SK-N-SH treated with all-trans-retinoic acid at 6 μM for 48 hours (cell line): ENCODE measurements around the gene TMEM169.

Source experiments
- ARNTL ChIP-seq: fragments of 450-650 bp; formaldehyde crosslinking; IDR thresholded peaks from 2 replicates; pipeline ENCODE4 v1.5.0; 2020; ENCODE audit warnings: low read depth, mild to moderate bottlenecking, moderate library complexity, borderline replicate concordance
- ISL1 ChIP-seq: fragments of 250-450 bp; sonication (Bioruptor Pico); IDR thresholded peaks from 2 replicates; pipeline ENCODE4 v2.1.2; 2022; ENCODE audit warnings: mild to moderate bottlenecking, moderate library complexity
- TF ChIP-seq, protein P1 (sequence below): fragments of 250-450 bp; sonication (Bioruptor Pico); IDR thresholded peaks from 2 replicates; pipeline ENCODE4 v1.8.0; 2020; ENCODE audit warnings: mild to moderate bottlenecking, moderate library complexity, borderline replicate concordance

DNA sequence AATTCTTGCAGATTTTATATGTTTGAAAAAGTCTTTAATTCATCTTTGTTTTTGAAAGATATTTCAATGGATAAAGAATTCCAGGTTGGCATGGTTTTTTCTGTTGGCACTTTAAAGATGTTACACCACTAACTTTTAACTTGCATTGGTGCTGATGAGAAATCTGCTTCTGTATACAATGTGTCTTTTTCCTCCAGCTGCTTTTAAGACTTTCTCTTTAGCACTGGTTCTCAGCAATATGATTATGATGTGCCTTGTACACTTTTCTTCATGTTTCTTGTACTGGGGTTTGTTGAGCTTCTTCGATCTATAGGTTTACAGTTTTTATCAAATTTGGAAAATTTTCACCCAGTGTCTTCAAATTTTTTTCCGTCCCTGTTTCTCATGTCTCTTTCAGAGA is 29.3 kb upstream of the TMEM169 start:
- TF ChIP-seq, protein P1, sequence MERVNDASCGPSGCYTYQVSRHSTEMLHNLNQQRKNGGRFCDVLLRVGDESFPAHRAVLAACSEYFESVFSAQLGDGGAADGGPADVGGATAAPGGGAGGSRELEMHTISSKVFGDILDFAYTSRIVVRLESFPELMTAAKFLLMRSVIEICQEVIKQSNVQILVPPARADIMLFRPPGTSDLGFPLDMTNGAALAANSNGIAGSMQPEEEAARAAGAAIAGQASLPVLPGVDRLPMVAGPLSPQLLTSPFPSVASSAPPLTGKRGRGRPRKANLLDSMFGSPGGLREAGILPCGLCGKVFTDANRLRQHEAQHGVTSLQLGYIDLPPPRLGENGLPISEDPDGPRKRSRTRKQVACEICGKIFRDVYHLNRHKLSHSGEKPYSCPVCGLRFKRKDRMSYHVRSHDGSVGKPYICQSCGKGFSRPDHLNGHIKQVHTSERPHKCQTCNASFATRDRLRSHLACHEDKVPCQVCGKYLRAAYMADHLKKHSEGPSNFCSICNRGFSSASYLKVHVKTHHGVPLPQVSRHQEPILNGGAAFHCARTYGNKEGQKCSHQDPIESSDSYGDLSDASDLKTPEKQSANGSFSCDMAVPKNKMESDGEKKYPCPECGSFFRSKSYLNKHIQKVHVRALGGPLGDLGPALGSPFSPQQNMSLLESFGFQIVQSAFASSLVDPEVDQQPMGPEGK (CRISPR knock-in tag): no peak
- TF ChIP-seq ISL1 (no peak), ARNTL (CRISPR knock-in tag) (no peak)
